WTC11 (cell line): Measurements from ENCODE around the gene ZNF668. TPM values are rescaled to one million over a fixed set of nuclear protein-coding genes. Genes with fewer than 3 reads are reported as not detected.

Source experiments
- ATAC-seq: fragments of 200-7000 bp; cut with Tn5 transposase; 2 replicates; pipeline ENCODE4 v1.10.0; 2021; ENCODE audit warnings: mild to moderate bottlenecking, moderate library complexity
- Bru-seq: library from RNA; stranded (reverse); fragments of 400-500 nt; gene quantifications from one replicate; lab custom pipeline; 2021; lab: Mats Ljungman, UMichigan
- CTCF ChIA-PET: fragments of 300-600 bp; sonication (Branson Sonifier 250); formaldehyde crosslinking; loops from one replicate; lab custom pipeline; 2021; ENCODE audit warnings: antibody characterized with exemption; lab: Charles Lee
- POLR2A ChIA-PET: fragments of 350-600 bp; sonication (Branson Sonifier 250); formaldehyde crosslinking; loops from one replicate; lab custom pipeline; 2021; ENCODE audit warnings: antibody characterized with exemption; lab: Charles Lee
- DNase-seq: peaks from one replicate; pipeline ENCODE4 v3.0.0; 2021; ENCODE audit warnings: low spot score
- H3K27ac Mint-ChIP-seq: 2 replicates; pipeline ENCODE4 v1.8.0; 2021; ENCODE audit warnings: mixed read lengths
- H3K27me3 Mint-ChIP-seq: 2 replicates; pipeline ENCODE4 v1.8.0; 2021; ENCODE audit warnings: low read depth, mild to moderate bottlenecking, moderate library complexity, mixed read lengths
- H3K36me3 Mint-ChIP-seq: 2 replicates; pipeline ENCODE4 v1.8.0; 2021; ENCODE audit warnings: mixed read lengths
- H3K4me1 Mint-ChIP-seq: 2 replicates; pipeline ENCODE4 v1.8.0; 2022; ENCODE audit warnings: mixed read lengths
- H3K4me3 Mint-ChIP-seq: 2 replicates; pipeline ENCODE4 v1.8.0; 2021; ENCODE audit warnings: mild to moderate bottlenecking, moderate library complexity, mixed read lengths
- H3K9me3 Mint-ChIP-seq: 2 replicates; pipeline ENCODE4 v1.8.0; 2021; ENCODE audit warnings: mixed read lengths
- ATF2 ChIP-seq: sonication (generic); formaldehyde crosslinking; IDR thresholded peaks from 2 replicates; pipeline ENCODE4 v1.8.1; 2022; ENCODE audit warnings: low read depth, missing genetic modification reagents, borderline replicate concordance
- CREM ChIP-seq: sonication (generic); formaldehyde crosslinking; IDR thresholded peaks from 2 replicates; pipeline ENCODE4 v1.8.1; 2022; ENCODE audit warnings: mild to moderate bottlenecking, missing genetic modification reagents, moderate library complexity
- E2F5 ChIP-seq: sonication (generic); formaldehyde crosslinking; IDR thresholded peaks from 2 replicates; pipeline ENCODE4 v1.8.1; 2022; ENCODE audit warnings: mild to moderate bottlenecking, moderate library complexity, missing genetic modification reagents
- ETV6 ChIP-seq: sonication (generic); formaldehyde crosslinking; IDR thresholded peaks from 2 replicates; pipeline ENCODE4 v1.8.1; 2022; ENCODE audit warnings: mild to moderate bottlenecking, missing genetic modification reagents
- FOXK1 ChIP-seq: sonication (generic); formaldehyde crosslinking; IDR thresholded peaks from 2 replicates; pipeline ENCODE4 v1.8.0; 2022; ENCODE audit warnings: mild to moderate bottlenecking, moderate library complexity, missing genetic modification reagents
- FOXP1 ChIP-seq: sonication (generic); formaldehyde crosslinking; IDR thresholded peaks from 2 replicates; pipeline ENCODE4 v1.8.0; 2022; ENCODE audit warnings: missing genetic modification reagents, mild to moderate bottlenecking, moderate library complexity, borderline replicate concordance
- GABPB1 ChIP-seq: sonication (generic); formaldehyde crosslinking; IDR thresholded peaks from 2 replicates; pipeline ENCODE4 v1.8.1; 2023; ENCODE audit warnings: mild to moderate bottlenecking, missing genetic modification reagents
- GRHL2 ChIP-seq: fragments of 250-450 bp; sonication (Bioruptor Pico); IDR thresholded peaks from 2 replicates; pipeline ENCODE4 v1.8.0; 2022; ENCODE audit warnings: mild to moderate bottlenecking, moderate library complexity; ENCODE audit not compliant: insufficient replicate concordance, severe bottlenecking
- HMGXB4 ChIP-seq: sonication (generic); formaldehyde crosslinking; IDR thresholded peaks from 2 replicates; pipeline ENCODE4 v1.8.1; 2023; ENCODE audit warnings: mild to moderate bottlenecking, moderate library complexity, missing genetic modification reagents
- JAZF1 ChIP-seq: fragments of 250-450 bp; sonication (Bioruptor Pico); IDR thresholded peaks from 2 replicates; pipeline ENCODE4 v1.9.0; 2021; ENCODE audit warnings: moderate library complexity, mild to moderate bottlenecking, inconsistent platforms
- MAX ChIP-seq: sonication (generic); formaldehyde crosslinking; IDR thresholded peaks from 2 replicates; pipeline ENCODE4 v1.8.0; 2022; ENCODE audit warnings: mild to moderate bottlenecking, missing genetic modification reagents
- NFE2L1 ChIP-seq: sonication (generic); formaldehyde crosslinking; IDR thresholded peaks from 2 replicates; pipeline ENCODE4 v1.8.1; 2023; ENCODE audit warnings: missing genetic modification reagents
- NFYB ChIP-seq: sonication (generic); formaldehyde crosslinking; conservative IDR thresholded peaks from 2 replicates; pipeline ENCODE4 v1.8.0; 2022; ENCODE audit warnings: low read depth, missing genetic modification reagents
- PRDM15 ChIP-seq: sonication (generic); formaldehyde crosslinking; IDR thresholded peaks from 2 replicates; pipeline ENCODE4 v1.8.0; 2022; ENCODE audit warnings: missing genetic modification reagents
- RELA ChIP-seq: sonication (generic); formaldehyde crosslinking; IDR thresholded peaks from 2 replicates; pipeline ENCODE4 v1.8.1; 2022; ENCODE audit warnings: missing genetic modification reagents, mild to moderate bottlenecking, borderline replicate concordance
- SMAD3 ChIP-seq: sonication (generic); formaldehyde crosslinking; IDR thresholded peaks from 2 replicates; pipeline ENCODE4 v1.8.0; 2022; ENCODE audit warnings: missing genetic modification reagents, mild to moderate bottlenecking, borderline replicate concordance
- SP1 ChIP-seq: sonication (generic); formaldehyde crosslinking; conservative IDR thresholded peaks from 2 replicates; pipeline ENCODE4 v1.8.1; 2022; ENCODE audit warnings: missing genetic modification reagents
- TCF7 ChIP-seq: sonication (generic); formaldehyde crosslinking; IDR thresholded peaks from 2 replicates; pipeline ENCODE4 v1.8.0; 2022; ENCODE audit warnings: mild to moderate bottlenecking, low read depth, missing genetic modification reagents, moderate library complexity
- TEAD1 ChIP-seq: sonication (generic); formaldehyde crosslinking; IDR thresholded peaks from 2 replicates; pipeline ENCODE4 v1.8.0; 2022; ENCODE audit warnings: mild to moderate bottlenecking, missing genetic modification reagents
- ZNF263 ChIP-seq: sonication (generic); formaldehyde crosslinking; IDR thresholded peaks from 2 replicates; pipeline ENCODE4 v1.8.1; 2022; ENCODE audit warnings: low read depth, mild to moderate bottlenecking, moderate library complexity, missing genetic modification reagents
- long read RNA-seq, 3 experiments: library from RNA in 1 of 3; library from capped mRNA in 1 of 3; library from polyadenylated mRNA in 1 of 3; unstranded in 2 of 3; stranded (forward) in 1 of 3; transcript quantifications; one replicate each; pipeline ENCODE4 v2.0.0, GENCODE V29; 2021
- total RNA-seq: library from RNA; stranded (reverse); gene quantifications from 3 replicates; pipeline ENCODE4 v1.2.3, GENCODE V29; 2021
- TF ChIP-seq, protein P1 (sequence below): sonication (generic); formaldehyde crosslinking; IDR thresholded peaks from 2 replicates; pipeline ENCODE4 v1.8.0; 2022; ENCODE audit warnings: mild to moderate bottlenecking, missing genetic modification reagents

The ZNF668 gene
- 13.5 to 17.3 TPM (median 16.6 TPM) in 3 replicates for total RNA-seq
- Bru-seq, nascent RNA: percentile 62 among the genes with signal in this experiment
- long read RNA-seq, experiment 1, transcript ZNF668-201 (3 exons, 2,762 nt): major isoform, 67 of 77 reads
- long read RNA-seq, experiment 1, partial matches to known transcripts: 5 of 77 reads
- long read RNA-seq, experiment 1, other reads (novel, unspliced or antisense): 3 of 77 reads
- long read RNA-seq, experiment 2, partial matches to known transcripts: 1 of 13 reads
- long read RNA-seq, experiment 2, other reads (novel, unspliced or antisense): 9 of 13 reads
- long read RNA-seq, experiment 3, transcript ZNF668-201 (3 exons, 2,762 nt): major isoform, 5 of 8 reads
- long read RNA-seq, experiment 3, partial matches to known transcripts: 0 of 8 reads
- long read RNA-seq, experiment 3, other reads (novel, unspliced or antisense): 3 of 8 reads

DNA sequence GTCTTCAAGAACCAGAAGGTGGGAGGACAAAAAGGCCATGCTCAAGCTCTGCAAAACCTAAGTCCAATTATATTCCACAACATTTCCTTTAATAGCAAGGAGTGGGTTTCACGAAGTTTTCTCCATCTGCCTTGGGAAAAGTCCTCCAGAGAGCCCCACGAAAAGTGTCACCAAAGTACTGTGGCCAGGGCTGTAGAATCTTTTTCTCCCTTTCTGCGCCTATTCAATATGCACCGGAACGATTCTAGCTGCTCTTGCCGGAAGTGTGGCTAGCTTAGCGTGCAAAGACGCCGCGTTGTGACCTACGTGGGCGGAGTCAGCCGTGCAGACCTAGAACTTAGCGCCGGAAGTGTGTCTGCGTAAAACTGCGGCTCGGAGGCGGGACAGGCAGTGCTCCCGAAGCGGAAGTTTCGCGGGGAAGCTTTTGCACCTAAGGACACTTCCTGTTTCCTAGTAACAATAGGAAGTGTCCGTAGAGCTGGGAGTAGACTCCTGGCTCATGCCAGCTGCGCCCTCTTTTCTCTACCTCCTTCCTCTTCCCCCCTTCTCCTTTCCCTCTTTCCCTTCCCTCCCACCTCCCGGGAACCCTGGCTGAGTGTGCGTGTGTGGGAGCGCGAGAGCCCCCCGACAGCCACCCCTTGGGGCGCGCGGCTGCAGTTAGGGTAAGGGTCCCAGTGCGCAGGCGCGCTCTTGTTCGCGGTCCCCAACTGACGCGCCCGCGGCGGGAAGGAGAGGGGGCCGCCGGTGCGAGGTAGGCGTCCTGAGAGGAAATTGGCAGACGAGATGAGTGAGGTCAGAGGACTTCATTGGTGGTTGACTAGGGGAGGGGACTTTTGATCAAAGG, at the start of gene ZNF668, which contains the start of gene ZNF646:
Gene ZNF668, minus strand, starts transcription at position 271 of the 844 bp plus-strand sequence. CDS start 9,781 bp downstream, outside the sequence.
Gene ZNF646, plus strand, starts transcription at position 453 of the 844 bp plus-strand sequence. CDS start 1,903 bp downstream, outside the sequence.
- Mint-ChIP-seq H3K4me3 (peak within 1 kb of the TSS; percentile 99), H3K9me3 (no peaks in the 10 kb centered on the region), H3K4me1 (peaks cover 19% of the 10 kb centered on the region), H3K36me3 (peaks cover 19% of the 10 kb centered on the region), H3K27ac (peak within 1 kb of the TSS; percentile 95), H3K27me3 (no peaks in the 10 kb centered on the region)
- TF ChIP-seq MAX (CRISPR knock-in tag) (no peak), SMAD3 (CRISPR knock-in tag) (peak; percentile 64; the same call in 1 of the 2 replicates), PRDM15 (0 out of 2 replicates have a peak, but pooled peaks have one; percentile 19), GRHL2 (CRISPR knock-in tag) (no peak), JAZF1 (CRISPR knock-in tag) (no peak), ZNF263 (CRISPR knock-in tag) (peak; percentile 98), GABPB1 (CRISPR knock-in tag) (peak; percentile 93), E2F5 (CRISPR knock-in tag) (peak; percentile 85; the same call in 1 of the 2 replicates), TEAD1 (CRISPR knock-in tag) (0 out of 2 replicates have a peak, but pooled peaks have one; percentile 59), HMGXB4 (peak; percentile 40; the same call in 1 of the 2 replicates), NFYB (CRISPR knock-in tag) (no peak), FOXP1 (CRISPR knock-in tag) (peak; percentile 80; the same call in 1 of the 2 replicates), CREM (peak; percentile 89), ATF2 (no peak), RELA (CRISPR knock-in tag) (no peak), ETV6 (CRISPR knock-in tag) (peak; percentile 75), SP1 (peak; percentile 98), FOXK1 (CRISPR knock-in tag) (peak; percentile 98), TCF7 (no peak), NFE2L1 (CRISPR knock-in tag) (peak; percentile 87; the same call in 1 of the 2 replicates)
- TF ChIP-seq, protein P1, sequence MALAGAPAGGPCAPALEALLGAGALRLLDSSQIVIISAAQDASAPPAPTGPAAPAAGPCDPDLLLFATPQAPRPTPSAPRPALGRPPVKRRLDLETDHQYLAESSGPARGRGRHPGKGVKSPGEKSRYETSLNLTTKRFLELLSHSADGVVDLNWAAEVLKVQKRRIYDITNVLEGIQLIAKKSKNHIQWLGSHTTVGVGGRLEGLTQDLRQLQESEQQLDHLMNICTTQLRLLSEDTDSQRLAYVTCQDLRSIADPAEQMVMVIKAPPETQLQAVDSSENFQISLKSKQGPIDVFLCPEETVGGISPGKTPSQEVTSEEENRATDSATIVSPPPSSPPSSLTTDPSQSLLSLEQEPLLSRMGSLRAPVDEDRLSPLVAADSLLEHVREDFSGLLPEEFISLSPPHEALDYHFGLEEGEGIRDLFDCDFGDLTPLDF (CRISPR knock-in tag): no peak
- ATAC-seq: peak; percentile 86
- ChIA-PET CTCF (interaction anchor here (1.0 to 2.4 kb wide), 12 partner anchors 19 to 386 kb away, joined by 3 to 22 read pairs (median 7); partner anchors contain the start of genes HSD3B7, VKORC1 and ZNF843), POLR2A (interaction anchor here (0.5 to 1.7 kb wide), 15 partner anchors 10 to 1297 kb away, joined by 3 to 13 read pairs (median 5); partner anchors contain the start of genes FUS, HSD3B7, KAT8 and PRSS8)
- peak; percentile 97 for DNase-seq
